Stomach (tissue), 9 donors: Measurements from ENCODE around the gene BCHE. TPM values are rescaled to one million over a fixed set of nuclear protein-coding genes. Genes with fewer than 3 reads are reported as not detected.

Source experiments
- DNase-seq, 2 donors: peaks; one replicate each; pipeline versions ENCODE4 v3.0.0 to v3.0.0-alpha.2; 2013 to 2019
- H3K27ac ChIP-seq, 5 donors: fragments of 200-600 bp in 4 of 5; sonication (generic) in 4 of 5; one replicate each; pipeline ENCODE4 v1.5.1; 2013 to 2019; ENCODE audit warnings: mild to moderate bottlenecking in 1 of 5, moderate library complexity in 1 of 5
- H3K27me3 ChIP-seq, 3 donors: fragments of 200-600 bp; sonication (generic); one replicate each; pipeline ENCODE4 v1.5.1; 2017 to 2019; ENCODE audit warnings: mixed run types in 1 of 3
- H3K36me3 ChIP-seq, 4 donors: fragments of 200-600 bp; sonication (generic); 1 replicate in 3 of 4; 2 replicates in 1 of 4; pipeline ENCODE4 v1.5.1; 2016 to 2019
- H3K4me1 ChIP-seq, 4 donors: fragments of 200-600 bp; sonication (generic); one replicate each; pipeline ENCODE4 v1.5.1; 2016 to 2019
- H3K4me3 ChIP-seq, 4 donors: fragments of 200-600 bp; sonication (generic) in 3 of 4; one replicate each; pipeline ENCODE4 v1.5.1; 2016 to 2019; ENCODE audit warnings: mild to moderate bottlenecking in 1 of 4
- H3K9me3 ChIP-seq, 4 donors: fragments of 200-600 bp; sonication (generic); one replicate each; pipeline ENCODE4 v1.5.1; 2016 to 2019
- EP300 ChIP-seq: sonication (generic); formaldehyde crosslinking; IDR thresholded peaks from one replicate; pipeline ENCODE4 v1.6.1; 2017; ENCODE audit warnings: antibody characterized with exemption
- POLR2A ChIP-seq, 4 donors: fragments of 450-650 bp; IDR thresholded peaks; one replicate each; pipeline ENCODE4 v1.6.1; 2016; ENCODE audit warnings: antibody characterized with exemption in 4 of 4, control low read depth in 2 of 4, mild to moderate bottlenecking in 1 of 4, moderate library complexity in 1 of 4
- POLR2AphosphoS5 ChIP-seq, 3 donors: sonication (generic); formaldehyde crosslinking; IDR thresholded peaks; one replicate each; pipeline ENCODE4 v1.6.1; 2016; ENCODE audit warnings: antibody characterized with exemption in 3 of 3
- WGBS, 5 donors: extraction: QIAGEN DNeasy Blood & Tissue Kit in 3 of 5; methylation state at CpG; one replicate each; pipeline versions ENCODE4 v1.1.5 to v1.1.7; 2013 to 2018; 5-methylcytosine and 5-hydroxymethylcytosine counted together
- intact Hi-C: fragments of 100-400 bp; cut with DNase I; formaldehyde crosslinking; loops from one replicate; pipeline ENCODE4 v1.15.1; 2023; ENCODE audit warnings: low total_unique reads
- polyA plus RNA-seq, 3 donors: library from polyadenylated mRNA; stranded (reverse); fragments of 200-250 nt; gene quantifications; one replicate each; pipeline ENCODE4 v1.2.3, GENCODE V29; 2013
- total RNA-seq, 5 donors: library from RNA; depleted of rRNA; stranded (reverse); fragments of >200 nt; gene quantifications; one replicate each; pipeline versions ENCODE4 v1.1.0 to v1.2.3, GENCODE V29; 2014 to 2016
- TF ChIP-seq, protein P1 (sequence below), 7 experiments: fragments of 450-650 bp in 4 of 7; fragments of 200-600 bp in 3 of 7; sonication (generic) in 3 of 7; IDR thresholded peaks; one replicate each; pipeline ENCODE4 v1.5.1; 2016 to 2019; ENCODE audit warnings: antibody characterized with exemption in 7 of 7, control low read depth in 2 of 7, mild to moderate bottlenecking in 1 of 7
- donor health status: healthy with polysubstance abuse.
- donor health status: Bipolar disorder and iron deficiency.
- donor health status: healthy.

The BCHE gene
- total and polyA plus RNA-seq, 8 donors: 0.31 to 37.8 (median 1.3) TPM; not detected in 1

DNA sequence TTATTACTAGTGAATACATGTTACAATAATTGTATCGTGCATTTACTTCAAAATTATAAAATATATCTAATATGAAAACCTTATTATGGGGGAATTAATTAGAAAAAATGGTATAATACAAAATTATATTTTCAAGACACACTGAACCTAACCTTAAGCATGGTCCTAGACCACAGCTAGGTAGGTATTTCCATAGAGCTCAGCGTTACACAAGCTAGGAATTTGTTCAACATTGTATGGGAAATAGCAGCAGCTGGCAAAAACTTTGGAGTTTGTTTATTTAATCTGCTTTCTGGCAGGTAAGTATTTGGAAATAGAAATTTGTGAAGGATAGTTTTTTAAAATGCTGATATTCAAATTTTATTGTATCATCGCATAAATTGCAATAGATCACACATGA is 52.9 kb downstream of the BCHE start:
- Histone ChIP-seq H3K27me3 (no peaks in the 10 kb centered on the region), H3K4me3 (no peak overlapping the region), H3K27ac (no peak overlapping the region), H3K36me3 (no peaks in the 10 kb centered on the region), H3K9me3 (peaks cover 0 to 4% (median 2%) of the 10 kb centered on the region in 4 donors), H3K4me1 (no peaks in the 10 kb centered on the region)
- 74 to 85% (median 84%) methylated on average over 3 of the region's 3 CpGs for WGBS, 5 donors
- intact Hi-C loops: no loop called here
- TF ChIP-seq POLR2A (IDR thresholded peaks at IDR 0.05) (no peak), EP300 (no peak)
- no peak for DNase-seq

DNA sequence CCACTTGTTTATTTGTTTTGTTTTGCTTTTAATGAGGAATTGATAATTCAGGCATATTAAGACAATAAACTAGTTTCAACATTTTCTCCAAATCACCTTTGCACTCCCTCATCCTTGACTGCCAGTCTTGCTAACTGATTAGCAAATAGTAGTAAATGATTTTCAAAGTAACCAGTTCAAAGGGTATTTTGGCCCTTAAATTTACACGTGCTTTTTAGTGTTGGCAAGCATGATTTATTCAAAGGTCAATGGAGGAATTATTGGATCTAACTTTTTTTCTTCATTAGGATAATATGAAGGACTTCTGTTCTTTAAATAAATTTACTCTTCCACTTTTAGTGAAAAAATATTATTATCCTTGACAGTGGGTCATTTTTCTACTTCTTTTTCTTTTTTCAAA is 53.8 kb downstream of the BCHE start:
- TF ChIP-seq, protein P1, sequence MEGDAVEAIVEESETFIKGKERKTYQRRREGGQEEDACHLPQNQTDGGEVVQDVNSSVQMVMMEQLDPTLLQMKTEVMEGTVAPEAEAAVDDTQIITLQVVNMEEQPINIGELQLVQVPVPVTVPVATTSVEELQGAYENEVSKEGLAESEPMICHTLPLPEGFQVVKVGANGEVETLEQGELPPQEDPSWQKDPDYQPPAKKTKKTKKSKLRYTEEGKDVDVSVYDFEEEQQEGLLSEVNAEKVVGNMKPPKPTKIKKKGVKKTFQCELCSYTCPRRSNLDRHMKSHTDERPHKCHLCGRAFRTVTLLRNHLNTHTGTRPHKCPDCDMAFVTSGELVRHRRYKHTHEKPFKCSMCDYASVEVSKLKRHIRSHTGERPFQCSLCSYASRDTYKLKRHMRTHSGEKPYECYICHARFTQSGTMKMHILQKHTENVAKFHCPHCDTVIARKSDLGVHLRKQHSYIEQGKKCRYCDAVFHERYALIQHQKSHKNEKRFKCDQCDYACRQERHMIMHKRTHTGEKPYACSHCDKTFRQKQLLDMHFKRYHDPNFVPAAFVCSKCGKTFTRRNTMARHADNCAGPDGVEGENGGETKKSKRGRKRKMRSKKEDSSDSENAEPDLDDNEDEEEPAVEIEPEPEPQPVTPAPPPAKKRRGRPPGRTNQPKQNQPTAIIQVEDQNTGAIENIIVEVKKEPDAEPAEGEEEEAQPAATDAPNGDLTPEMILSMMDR (IDR thresholded peaks at IDR 0.05): no peak
- TF ChIP-seq POLR2A (IDR thresholded peaks at IDR 0.05) (no peak), POLR2AphosphoS5 (IDR thresholded peaks at IDR 0.05) (no peak), EP300 (no peak)
- Histone ChIP-seq H3K9me3 (peaks cover 0 to 4% (median 2%) of the 10 kb centered on the region in 4 donors), H3K4me1 (no peaks in the 10 kb centered on the region), H3K4me3 (no peak overlapping the region), H3K27ac (no peak overlapping the region), H3K27me3 (no peaks in the 10 kb centered on the region), H3K36me3 (no peaks in the 10 kb centered on the region)
- 14 to 26% (median 22%) methylated on average over 1 of the region's 1 CpG for WGBS, 5 donors
- intact Hi-C loops: no loop called here
- no peak for DNase-seq

DNA sequence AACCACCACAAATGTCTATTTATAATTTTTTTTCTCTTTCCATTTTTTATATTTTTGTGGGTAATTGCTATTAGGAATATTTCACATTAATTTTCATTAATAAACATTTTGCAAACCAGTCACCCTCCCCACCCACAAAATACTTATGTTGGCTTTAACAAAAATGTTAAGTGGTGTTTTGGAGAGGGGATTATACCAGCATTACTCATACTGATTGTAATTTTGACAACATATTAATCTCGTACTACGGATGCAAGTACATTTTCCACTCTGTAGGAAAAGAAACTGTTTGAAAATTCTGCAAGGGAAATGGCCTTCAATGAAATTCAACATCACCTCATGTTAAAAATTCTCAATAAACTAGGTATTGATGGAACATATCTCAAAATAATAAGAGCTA is 58.3 kb downstream of the BCHE start:
- H3K27ac ChIP-seq: no peak overlapping the region
- intact Hi-C loops: no loop called here
- no peaks in the 10 kb centered on the region for H3K4me1 ChIP-seq
- peak in 1 of 2 donors; percentile 11 for DNase-seq
- peaks cover 0 to 4% (median 2%) of the 10 kb centered on the region in 4 donors for H3K9me3 ChIP-seq
- H3K36me3 ChIP-seq: no peaks in the 10 kb centered on the region
- 57 to 85% (median 73%) methylated on average over 2 of the region's 2 CpGs for WGBS, 5 donors
- no peak for TF ChIP-seq POLR2A (IDR thresholded peaks at IDR 0.05)
- no peak for TF ChIP-seq EP300
- TF ChIP-seq, protein P1 (IDR thresholded peaks at IDR 0.05): no peak
- no peak for TF ChIP-seq POLR2AphosphoS5 (IDR thresholded peaks at IDR 0.05)
- H3K4me3 ChIP-seq: no peak overlapping the region
- H3K27me3 ChIP-seq: no peaks in the 10 kb centered on the region

DNA sequence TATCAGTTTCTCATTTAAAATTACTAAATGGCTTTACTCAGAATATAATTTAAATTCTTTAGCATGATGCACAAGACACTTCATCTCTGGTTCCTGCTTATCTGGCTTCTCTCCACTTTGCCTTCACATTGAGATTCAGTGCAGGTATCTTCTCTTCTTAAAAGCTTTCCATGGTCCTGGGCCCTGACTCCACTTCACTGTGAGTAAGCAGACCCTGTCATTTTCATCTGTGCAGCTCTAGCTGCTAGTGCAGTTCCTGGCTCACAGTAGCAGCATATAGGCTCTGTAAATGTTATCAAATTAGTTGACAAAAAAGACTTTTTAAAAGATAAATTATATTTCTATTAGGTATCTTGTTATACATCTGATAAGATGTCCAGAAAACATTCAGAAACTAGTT is 58.8 kb downstream of the BCHE start:
- intact Hi-C loops: no loop called here
- H3K4me1 ChIP-seq: no peaks in the 10 kb centered on the region
- peaks cover 0 to 4% (median 2%) of the 10 kb centered on the region in 4 donors for H3K9me3 ChIP-seq
- no peaks in the 10 kb centered on the region for H3K27me3 ChIP-seq
- H3K4me3 ChIP-seq: no peak overlapping the region
- peak in 1 of 2 donors; percentile 20 for DNase-seq
- TF ChIP-seq, protein P1 (IDR thresholded peaks at IDR 0.05): no peak
- TF ChIP-seq POLR2A (IDR thresholded peaks at IDR 0.05): no peak
- TF ChIP-seq EP300: no peak
- no peak for TF ChIP-seq POLR2AphosphoS5 (IDR thresholded peaks at IDR 0.05)
- H3K36me3 ChIP-seq: no peaks in the 10 kb centered on the region
- H3K27ac ChIP-seq: no peak overlapping the region

DNA sequence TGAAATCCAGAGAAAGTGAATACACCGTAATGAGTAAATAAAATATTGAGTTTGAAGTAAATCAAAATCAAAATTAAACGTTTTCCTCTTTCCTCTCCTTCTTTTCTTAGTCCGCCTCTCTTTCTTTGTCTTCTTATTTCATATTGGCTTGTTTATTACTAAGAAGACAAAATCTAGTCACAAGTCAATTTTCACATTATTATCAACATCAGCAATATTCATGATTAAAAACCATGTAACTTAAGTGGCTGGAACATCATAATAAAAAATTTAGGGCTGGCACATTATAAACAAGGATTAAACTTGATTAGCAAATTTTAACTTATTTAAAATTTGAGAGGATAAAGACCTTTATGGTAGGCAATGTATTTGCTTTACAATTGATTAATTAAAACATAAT is 61.4 kb downstream of the BCHE start:
- WGBS, 5 donors: 64 to 84% (median 68%) methylated on average over 3 of the region's 3 CpGs
- no peaks in the 10 kb centered on the region for H3K36me3 ChIP-seq
- no peak for DNase-seq
- H3K9me3 ChIP-seq: peaks cover 0 to 4% (median under 1%) of the 10 kb centered on the region in 4 donors
- intact Hi-C loops: no loop called here
- no peaks in the 10 kb centered on the region for H3K27me3 ChIP-seq
- H3K4me1 ChIP-seq: no peaks in the 10 kb centered on the region
- H3K27ac ChIP-seq: no peak overlapping the region
- no peak overlapping the region for H3K4me3 ChIP-seq
- no peak for TF ChIP-seq POLR2A (IDR thresholded peaks at IDR 0.05)
- TF ChIP-seq EP300: no peak
- no peak for TF ChIP-seq POLR2AphosphoS5 (IDR thresholded peaks at IDR 0.05)
- TF ChIP-seq, protein P1 (IDR thresholded peaks at IDR 0.05): no peak
